ENCODE results near the gene POLR1B. TPM values are rescaled to one million over a fixed set of nuclear protein-coding genes. Genes with fewer than 3 reads are reported as not detected.

Gene POLR1B
- total RNA-seq, 1 experiment from 2014 or later = 83.6 TPM

GRCh38 chr2:112593736-112594135 lies 51.5 kb downstream of the POLR1B start:
- H4K20me1 ChIP-seq (ENCODE audit: control insufficient read depth, insufficient read depth, insufficient read length) = no peaks in the 10 kb centered on the region
- Mint-ChIP-seq H3K4me1 (peaks cover 12 to 16% of the 10 kb centered on the region in 2 experiments), H3K4me3 (no peak overlapping the region), H3K27me3 (ENCODE audit: low read depth) (no peaks in the 10 kb centered on the region), H3K36me3 (ENCODE audit: insufficient read depth in 1 of 3, low read depth in 3 of 3) (peaks cover 0 to 10% (median 3%) of the 10 kb centered on the region in 3 experiments; a peak in 2 of 7 replicates), H3K9me3 (peaks cover 0 to 3% of the 10 kb centered on the region in 2 experiments; a peak in 1 of 5 replicates), H3K27ac (no peak overlapping the region)
- DNase-seq = no peak
- H4K5ac ChIP-seq (ENCODE audit: insufficient read length, low read depth, low read length) = no peak overlapping the region
- H2BK20ac ChIP-seq (ENCODE audit: low read depth, low read length, poor library complexity, severe bottlenecking) = no peak overlapping the region
- no peak overlapping the region for H2BK15ac ChIP-seq (ENCODE audit: low read depth, low read length)
- H3T11ph ChIP-seq (ENCODE audit: low read length) = no peak overlapping the region
- no peak overlapping the region for H4K8ac ChIP-seq (replicated peaks; ENCODE audit: insufficient read length, low read depth, low read length)
- no peak overlapping the region for H4K91ac ChIP-seq (ENCODE audit: insufficient read length, low read depth, low read length)
- no peak overlapping the region for H2BK12ac ChIP-seq (ENCODE audit: insufficient read length, low read depth, low read length)
- no peak overlapping the region for H3K56ac ChIP-seq (ENCODE audit: insufficient read length, low read depth, low read length)
- H3K4me2 ChIP-seq (ENCODE audit: insufficient read depth, insufficient read length, low read length) = no peak overlapping the region
- H3K4me1 ChIP-seq (ENCODE audit: insufficient read depth, low read length) = no peaks in the 10 kb centered on the region
- H3K4ac ChIP-seq (ENCODE audit: low read depth, low read length) = no peak overlapping the region
- no peaks in the 10 kb centered on the region for H3K23me2 ChIP-seq (ENCODE audit: insufficient read length, low read depth, low read length, poor library complexity, severe bottlenecking)
- H3K27me3 ChIP-seq (ENCODE audit: insufficient read depth, low read length) = no peaks in the 10 kb centered on the region
- no peak overlapping the region for H3K27ac ChIP-seq (ENCODE audit: insufficient read length, low read depth, low read length)
- H3K9me3 ChIP-seq (ENCODE audit: control insufficient read depth, low read depth, low read length) = no peaks in the 10 kb centered on the region
- no peak overlapping the region for H3K9ac ChIP-seq (ENCODE audit: extremely low read depth, insufficient read length, low read length)
- H3K18ac ChIP-seq (ENCODE audit: insufficient read length, low read depth, low read length) = no peak overlapping the region
- H2BK120ac ChIP-seq (ENCODE audit: low read depth, low read length, poor library complexity, severe bottlenecking) = no peak overlapping the region
- no peaks in the 10 kb centered on the region for H3K79me1 ChIP-seq (ENCODE audit: insufficient read depth, low read depth, low read length, poor library complexity, severe bottlenecking)
- no peak overlapping the region for H2AFZ ChIP-seq (ENCODE audit: low read length)
- no peak overlapping the region for H3K14ac ChIP-seq (ENCODE audit: insufficient read depth, low read length)
- no peak overlapping the region for H2AK5ac ChIP-seq (ENCODE audit: insufficient read length, low read length)
- WGBS (ENCODE audit: extremely low coverage, insufficient read length, low lambda C conversion rate) = no CpG with 5 or more reads among the region's 4 CpGs
- H3K79me2 ChIP-seq (ENCODE audit: insufficient read depth, low read length) = no peaks in the 10 kb centered on the region
- no peak overlapping the region for H2BK5ac ChIP-seq (ENCODE audit: insufficient read length, low read length)
- H3K23ac ChIP-seq (ENCODE audit: insufficient read length, low read depth, low read length) = no peak overlapping the region
- no peak for TF ChIP-seq CTCF (conservative IDR thresholded peaks at IDR 0.05)

Measured in H9 (cell line).